Measurements from ENCODE around the gene LMAN2L. TPM values are rescaled to one million over a fixed set of nuclear protein-coding genes. Genes with fewer than 3 reads are reported as not detected.

The LMAN2L gene
- polyA plus RNA-seq, 3 donors: 7.9 to 22.4 (median 16.6) TPM

DNA sequence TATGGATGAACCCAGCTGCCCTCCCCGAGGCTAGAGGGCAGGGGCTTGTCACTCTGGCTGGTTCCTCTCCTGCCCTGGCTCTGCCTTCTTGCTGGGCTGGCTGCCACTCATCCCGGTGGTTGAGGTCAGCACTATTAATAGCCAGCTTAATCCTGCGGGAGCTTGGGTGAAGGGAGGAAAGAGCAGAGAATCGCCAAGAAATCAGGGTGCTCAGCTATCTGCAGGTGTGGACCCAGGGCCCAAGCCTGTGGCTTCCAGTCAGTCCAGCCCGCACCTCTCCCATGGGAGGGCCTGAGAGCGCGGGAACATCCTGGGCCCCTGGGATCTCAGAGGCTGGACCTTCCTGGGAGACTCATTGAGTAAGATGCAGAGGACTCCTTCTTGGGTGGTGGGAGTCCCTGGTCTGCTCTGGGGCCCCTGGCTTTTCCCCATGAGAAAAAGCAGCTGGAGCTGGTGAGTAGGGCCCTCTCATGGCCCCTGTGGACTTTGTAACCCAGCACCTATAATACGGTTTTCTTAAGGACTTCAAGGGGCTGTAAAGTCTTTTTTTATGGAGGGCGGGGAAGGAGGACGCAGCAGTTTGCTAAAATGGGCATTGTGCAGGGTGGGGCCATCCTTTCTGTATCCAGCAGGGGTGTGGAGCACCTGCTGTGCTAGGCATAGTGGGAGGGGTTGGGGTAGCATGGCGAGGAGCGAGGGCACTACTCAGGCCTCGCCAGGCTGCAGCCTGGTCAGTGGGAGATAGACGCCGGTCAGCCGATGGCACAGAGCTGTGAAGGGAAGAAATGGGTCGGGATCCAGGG is 48.8 kb upstream of the LMAN2L start:
- TF ChIP-seq, protein P1, sequence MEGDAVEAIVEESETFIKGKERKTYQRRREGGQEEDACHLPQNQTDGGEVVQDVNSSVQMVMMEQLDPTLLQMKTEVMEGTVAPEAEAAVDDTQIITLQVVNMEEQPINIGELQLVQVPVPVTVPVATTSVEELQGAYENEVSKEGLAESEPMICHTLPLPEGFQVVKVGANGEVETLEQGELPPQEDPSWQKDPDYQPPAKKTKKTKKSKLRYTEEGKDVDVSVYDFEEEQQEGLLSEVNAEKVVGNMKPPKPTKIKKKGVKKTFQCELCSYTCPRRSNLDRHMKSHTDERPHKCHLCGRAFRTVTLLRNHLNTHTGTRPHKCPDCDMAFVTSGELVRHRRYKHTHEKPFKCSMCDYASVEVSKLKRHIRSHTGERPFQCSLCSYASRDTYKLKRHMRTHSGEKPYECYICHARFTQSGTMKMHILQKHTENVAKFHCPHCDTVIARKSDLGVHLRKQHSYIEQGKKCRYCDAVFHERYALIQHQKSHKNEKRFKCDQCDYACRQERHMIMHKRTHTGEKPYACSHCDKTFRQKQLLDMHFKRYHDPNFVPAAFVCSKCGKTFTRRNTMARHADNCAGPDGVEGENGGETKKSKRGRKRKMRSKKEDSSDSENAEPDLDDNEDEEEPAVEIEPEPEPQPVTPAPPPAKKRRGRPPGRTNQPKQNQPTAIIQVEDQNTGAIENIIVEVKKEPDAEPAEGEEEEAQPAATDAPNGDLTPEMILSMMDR (IDR thresholded peaks at IDR 0.05): no peak
- Histone ChIP-seq H3K36me3 (replicated peaks in 1 of 2; ENCODE audit: control insufficient read depth in 1 of 2, insufficient read depth in 2 of 2, low read length in 2 of 2) (no peaks in the 10 kb centered on the region), H3K27ac (ENCODE audit: low read depth in 1 of 2, low read length in 2 of 2) (no peak overlapping the region), H3K79me2 (ENCODE audit: insufficient read depth, low read length) (no peaks in the 10 kb centered on the region), H3K4me2 (replicated peaks; ENCODE audit: extremely low read depth, low read length, poor library complexity, severe bottlenecking) (no peak overlapping the region), H3K4me3 (replicated peaks in 1 of 3; ENCODE audit: low read depth in 2 of 3, low read length in 3 of 3) (no peak overlapping the region), H3K4me1 (ENCODE audit: control insufficient read depth in 1 of 2, insufficient read depth in 2 of 2, low read length in 2 of 2) (no peaks in the 10 kb centered on the region), H3K9me3 (replicated peaks in 1 of 2; ENCODE audit: control insufficient read depth in 1 of 2, insufficient read depth in 1 of 2, low read length in 2 of 2) (no peaks in the 10 kb centered on the region), H4K20me1 (ENCODE audit: insufficient read depth, low read length) (no peaks in the 10 kb centered on the region), H2AFZ (ENCODE audit: insufficient read depth, low read depth, low read length, poor library complexity, severe bottlenecking) (no peak overlapping the region), H3K9ac (ENCODE audit: insufficient read depth, low read length, poor library complexity, severe bottlenecking) (no peak overlapping the region), H3K27me3 (ENCODE audit: control insufficient read depth in 2 of 2, insufficient read depth in 2 of 2, low read length in 2 of 2) (no peaks in the 10 kb centered on the region)
- no peak overlapping the region for H3K4me3 Mint-ChIP-seq
- DNase-seq: no peak
- H3K27ac Mint-ChIP-seq: peak overlapping the region in 1 of 7 donors; percentile 61
- intact Hi-C loops (cut with micrococcal nuclease): no loop called here
- H3K36me3 Mint-ChIP-seq: no peaks in the 10 kb centered on the region
- WGBS (ENCODE audit: insufficient coverage): 90% methylated on average over 16 of the region's 17 CpGs
- no peaks in the 10 kb centered on the region for H3K4me1 Mint-ChIP-seq
- peaks cover 0 to 2% (median 0%) of the 10 kb centered on the region in 7 donors for H3K9me3 Mint-ChIP-seq
- H3K27me3 Mint-ChIP-seq (ENCODE audit: low read depth in 3 of 3): peaks cover 0 to 4% (median 2%) of the 10 kb centered on the region in 3 donors

GRCh38 chr2:96787411-96787810 is 47.5 kb upstream of the LMAN2L start:
- no peak overlapping the region for H3K27ac ChIP-seq (ENCODE audit: low read depth in 1 of 2, low read length in 2 of 2)
- no peak overlapping the region for H3K4me3 ChIP-seq (replicated peaks in 1 of 3; ENCODE audit: low read depth in 2 of 3, low read length in 3 of 3)
- no peaks in the 10 kb centered on the region for H3K4me1 ChIP-seq (ENCODE audit: control insufficient read depth in 1 of 2, insufficient read depth in 2 of 2, low read length in 2 of 2)
- Mint-ChIP-seq H3K36me3 (no peaks in the 10 kb centered on the region), H3K9me3 (peaks cover 0 to 2% (median 0%) of the 10 kb centered on the region in 7 donors), H3K4me1 (peaks cover 5% of the 10 kb centered on the region), H3K27ac (no peak overlapping the region), H3K4me3 (no peak overlapping the region), H3K27me3 (ENCODE audit: low read depth in 3 of 3) (peaks cover 0 to 4% (median 2%) of the 10 kb centered on the region in 3 donors)
- intact Hi-C loops (cut with micrococcal nuclease): no loop called here
- no peak overlapping the region for H3K9ac ChIP-seq (ENCODE audit: insufficient read depth, low read length, poor library complexity, severe bottlenecking)
- no peaks in the 10 kb centered on the region for H3K36me3 ChIP-seq (replicated peaks in 1 of 2; ENCODE audit: control insufficient read depth in 1 of 2, insufficient read depth in 2 of 2, low read length in 2 of 2)
- no peaks in the 10 kb centered on the region for H4K20me1 ChIP-seq (ENCODE audit: insufficient read depth, low read length)
- no peak for DNase-seq
- no CpG with 5 or more reads among the region's 3 CpGs for WGBS (ENCODE audit: insufficient coverage)
- no peaks in the 10 kb centered on the region for H3K79me2 ChIP-seq (ENCODE audit: insufficient read depth, low read length)
- H3K9me3 ChIP-seq (replicated peaks in 1 of 2; ENCODE audit: control insufficient read depth in 1 of 2, insufficient read depth in 1 of 2, low read length in 2 of 2): no peaks in the 10 kb centered on the region
- no peak overlapping the region for H2AFZ ChIP-seq (ENCODE audit: insufficient read depth, low read depth, low read length, poor library complexity, severe bottlenecking)
- H3K27me3 ChIP-seq (ENCODE audit: control insufficient read depth in 2 of 2, insufficient read depth in 2 of 2, low read length in 2 of 2): no peaks in the 10 kb centered on the region
- H3K4me2 ChIP-seq (replicated peaks; ENCODE audit: extremely low read depth, low read length, poor library complexity, severe bottlenecking): no peak overlapping the region
- TF ChIP-seq, protein P1 (IDR thresholded peaks at IDR 0.05): no peak

Measured in CD14-positive monocyte (primary cell).